NB4 (cell line): ENCODE measurements around the gene SLC25A44.
A peak's percentile ranks its signal among the peaks of the same experiment; 100 is the strongest.

Source experiments
- DNase-seq: peaks from one replicate; pipeline ENCODE4 v3.0.0; 2010; ENCODE audit warnings: low read depth
- H3K4me3 ChIP-seq: one replicate; pipeline ENCODE4 v1.5.1; 2011; ENCODE audit warnings: mild to moderate bottlenecking, low read depth, low read length, moderate library complexity
- CTCF ChIP-seq: IDR thresholded peaks from one replicate; pipeline ENCODE4 v1.5.1; 2012; ENCODE audit warnings: low read depth, low read length
- MAX ChIP-seq: IDR thresholded peaks from 2 replicates; pipeline ENCODE4 v1.6.1; 2011; ENCODE audit warnings: low read depth, low read length
- MYC ChIP-seq: IDR thresholded peaks from 2 replicates; pipeline ENCODE4 v1.6.1; 2011; ENCODE audit warnings: low read depth, low read length
- POLR2A ChIP-seq: IDR thresholded peaks from 2 replicates; pipeline ENCODE4 v1.6.1; 2011; ENCODE audit warnings: mild to moderate bottlenecking; ENCODE audit not compliant: insufficient read length; ENCODE audit errors: extremely low read depth

The SLC25A44 gene

GRCh38 chr1:156245451-156246232 is 51.7 kb downstream of the SLC25A44 start:
- DNase-seq = peak; percentile 50

GRCh38 chr1:156246241-156246780 is 52.4 kb downstream of the SLC25A44 start:
- H3K4me3 ChIP-seq = no peak overlapping the region
- TF ChIP-seq MAX = no peak
- TF ChIP-seq CTCF = no peak
- TF ChIP-seq MYC = no peak
- TF ChIP-seq POLR2A = no peak
- DNase-seq = peak; percentile 49

More at GRCh38 chr1:156245451-156246232, 51.7 kb downstream of the SLC25A44 start:
- TF ChIP-seq MYC = no peak
- no peak for TF ChIP-seq MAX
- TF ChIP-seq POLR2A = no peak
- no peak for TF ChIP-seq CTCF
- no peak overlapping the region for H3K4me3 ChIP-seq

GRCh38 chr1:156246781-156247459 is 53.0 kb downstream of the SLC25A44 start:
- H3K4me3 ChIP-seq = no peak overlapping the region
- no peak for DNase-seq
- TF ChIP-seq CTCF = no peak
- no peak for TF ChIP-seq MAX
- TF ChIP-seq MYC = no peak
- TF ChIP-seq POLR2A = no peak

GRCh38 chr1:156247460-156248322 is 53.8 kb downstream of the SLC25A44 start, which contains the start of gene PAQR6:
Gene PAQR6 (minus strand): TSS chr1:156248056. CDS start chr1:156246731, 1,325 bp downstream.
- H3K4me3 ChIP-seq = no peak within 1 kb of the TSS
- TF ChIP-seq MYC (no peak), POLR2A (no peak), MAX (no peak), CTCF (no peak)
- DNase-seq = no peak

GRCh38 chr1:156248323-156248683 is 54.4 kb downstream of the SLC25A44 start:
- no peak for DNase-seq
- H3K4me3 ChIP-seq = no peak overlapping the region
- TF ChIP-seq MAX (no peak), CTCF (no peak), MYC (no peak), POLR2A (no peak)
